Peyer's patch (tissue), 4 donors: Measurements from ENCODE around the gene TMEM119.

ENCODE experiments used
- CTCF ChIP-seq, 6 experiments: fragments of 450-650 bp in 4 of 6; fragments of 200-600 bp in 2 of 6; sonication (generic) in 1 of 6; IDR thresholded peaks; one replicate each; pipeline ENCODE4 v1.5.1; 2017 to 2019; ENCODE audit warnings: antibody characterized with exemption in 6 of 6, mild to moderate bottlenecking in 3 of 6, moderate library complexity in 1 of 6
- POLR2A ChIP-seq, 2 donors: fragments of 450-650 bp; IDR thresholded peaks; one replicate each; pipeline ENCODE4 v1.5.1; 2017; ENCODE audit warnings: antibody characterized with exemption in 2 of 2, mild to moderate bottlenecking in 2 of 2, moderate library complexity in 2 of 2

- TF ChIP-seq CTCF (IDR thresholded peaks at IDR 0.05) (no peak), POLR2A (IDR thresholded peaks at IDR 0.05) (no peak)
These were observed 38.8 kb downstream of the TMEM119 start for GRCh38 chr12:108559007-108559655.
